H1 (cell line): ENCODE measurements around the gene RNF175. TPM values are rescaled to one million over a fixed set of nuclear protein-coding genes. Genes with fewer than 3 reads are reported as not detected.
A peak's percentile ranks its signal among the peaks of the same experiment; 100 is the strongest.

Source experiments
- CTCF ChIA-PET: fragments of 300-600 bp; sonication (Branson Sonifier 250); formaldehyde crosslinking; loops from one replicate; lab custom pipeline; 2021; ENCODE audit not compliant: partially characterized antibody; lab: Charles Lee
- POLR2A ChIA-PET: fragments of 300-600 bp; sonication (Branson Sonifier 250); formaldehyde crosslinking; loops from one replicate; lab custom pipeline; 2021; ENCODE audit warnings: inconsistent platforms; ENCODE audit not compliant: partially characterized antibody; lab: Charles Lee
- DNase-seq, 2 experiments: peaks; one replicate each; pipeline versions ENCODE4 v3.0.0 to v3.0.0-alpha.2; 2010 to 2022; ENCODE audit warnings: low spot score in 2 of 2, low read depth in 1 of 2, mixed read lengths in 1 of 2
- FAIRE-seq: peaks from 2 replicates; lab custom pipeline; 2011; peaks lifted over from hg19 to GRCh38; lab: Jason Lieb, UNC
- H2AFZ ChIP-seq: 2 replicates; pipeline ENCODE4 v1.8.1; 2012; ENCODE audit warnings: low read length, inconsistent platforms
- H2AK5ac ChIP-seq: 2 replicates; pipeline ENCODE4 v1.6.1; 2013; ENCODE audit warnings: low read depth, low read length
- H2BK120ac ChIP-seq: replicated peaks from 2 replicates; pipeline ENCODE3; 2013; ENCODE audit warnings: low read depth, low read length, inconsistent platforms
- H2BK12ac ChIP-seq: 2 replicates; pipeline ENCODE4 v1.6.1; 2013; ENCODE audit warnings: low read depth, low read length
- H2BK15ac ChIP-seq: 2 replicates; pipeline ENCODE4 v1.6.1; 2013; ENCODE audit warnings: low read length
- H2BK20ac ChIP-seq: 2 replicates; pipeline ENCODE4 v1.6.1; 2013; ENCODE audit warnings: low read length
- H2BK5ac ChIP-seq: 2 replicates; pipeline ENCODE4 v1.6.1; 2013; ENCODE audit warnings: low read depth, low read length
- H3K14ac ChIP-seq: 2 replicates; pipeline ENCODE4 v1.6.1; 2013; ENCODE audit warnings: inconsistent platforms; ENCODE audit not compliant: insufficient read length
- H3K18ac ChIP-seq: 2 replicates; pipeline ENCODE4 v1.6.1; 2013; ENCODE audit warnings: low read length; ENCODE audit errors: extremely low read depth
- H3K23ac ChIP-seq: 2 replicates; pipeline ENCODE4 v1.6.1; 2013; ENCODE audit warnings: inconsistent platforms; ENCODE audit not compliant: insufficient read length
- H3K23me2 ChIP-seq: 2 replicates; pipeline ENCODE4 v1.6.1; 2013; ENCODE audit warnings: low read depth, low read length
- H3K27ac ChIP-seq: 2 replicates; pipeline ENCODE4 v1.6.1; 2011; ENCODE audit warnings: low read depth, low read length, inconsistent platforms
- H3K27me3 ChIP-seq, 4 experiments: replicated peaks in 1 of 4; 1 replicate in 1 of 4; 2 replicates in 3 of 4; pipeline versions ENCODE4 v1.6.1 to v1.8.1; 2011 to 2013; ENCODE audit warnings: low read length in 3 of 4, mild to moderate bottlenecking in 3 of 4, inconsistent platforms in 2 of 4, mixed read lengths in 2 of 4, moderate library complexity in 1 of 4; ENCODE audit not compliant: control insufficient read depth in 3 of 4, insufficient read depth in 3 of 4; ENCODE audit errors: extremely low read depth in 1 of 4
- H3K36me3 ChIP-seq, 4 experiments: 2 replicates each; pipeline versions ENCODE4 v1.6.1 to v1.8.1; 2011 to 2013; ENCODE audit warnings: mild to moderate bottlenecking in 4 of 4, low read length in 3 of 4, moderate library complexity in 2 of 4, control low read depth in 1 of 4, inconsistent platforms in 1 of 4; ENCODE audit not compliant: insufficient read depth in 4 of 4, control insufficient read depth in 2 of 4
- H3K4ac ChIP-seq: replicated peaks from 2 replicates; pipeline ENCODE3; 2013; ENCODE audit warnings: low read length, low read depth, mixed read lengths, inconsistent platforms; ENCODE audit not compliant: insufficient read length
- H3K4me1 ChIP-seq, 4 experiments: replicated peaks in 1 of 4; 1 replicate in 1 of 4; 2 replicates in 3 of 4; pipeline versions ENCODE4 v1.6.1 to v1.8.1; 2011 to 2013; ENCODE audit warnings: low read length in 3 of 4, inconsistent platforms in 2 of 4, mixed read lengths in 1 of 4; ENCODE audit not compliant: insufficient read depth in 4 of 4, control insufficient read depth in 3 of 4
- H3K4me2 ChIP-seq, 2 experiments: 2 replicates each; pipeline versions ENCODE4 v1.6.1 to v1.8.1; 2011 to 2013; ENCODE audit warnings: low read depth in 2 of 2, low read length in 2 of 2, control low read depth in 1 of 2, inconsistent platforms in 1 of 2, mild to moderate bottlenecking in 1 of 2; ENCODE audit not compliant: insufficient read depth in 1 of 2
- H3K4me3 ChIP-seq, 4 experiments: fragments of 200-600, 300-600 bp in 1 of 4; sonication (generic), shearing (Covaris generic), sonication (Bioruptor Twin) in 1 of 4; 2 replicates each; pipeline versions ENCODE4 v1.5.1 to v1.8.1; 2011 to 2016; ENCODE audit warnings: low read length in 4 of 4, low read depth in 3 of 4, control low read depth in 2 of 4, inconsistent platforms in 2 of 4, mild to moderate bottlenecking in 2 of 4, mixed read lengths in 1 of 4, moderate library complexity in 1 of 4; ENCODE audit not compliant: insufficient read depth in 2 of 4; ENCODE audit errors: extremely low read depth in 1 of 4
- H3K56ac ChIP-seq: replicated peaks from 2 replicates; pipeline ENCODE3; 2013; ENCODE audit warnings: low read depth, mild to moderate bottlenecking, mixed read lengths, low read length, inconsistent platforms; ENCODE audit not compliant: insufficient read length
- H3K79me1 ChIP-seq: 2 replicates; pipeline ENCODE4 v1.6.1; 2013; ENCODE audit warnings: low read depth, low read length, control low read depth
- H3K79me2 ChIP-seq, 2 experiments: 2 replicates each; pipeline versions ENCODE4 v1.6.1 to v1.8.1; 2012 to 2013; ENCODE audit warnings: low read length in 2 of 2, mild to moderate bottlenecking in 2 of 2, inconsistent platforms in 1 of 2; ENCODE audit not compliant: insufficient read depth in 2 of 2, control insufficient read depth in 1 of 2
- H3K9ac ChIP-seq, 4 experiments: replicated peaks in 1 of 4; 1 replicate in 1 of 4; 2 replicates in 3 of 4; pipeline versions ENCODE4 v1.6.1 to v1.8.1; 2011 to 2013; ENCODE audit warnings: low read depth in 3 of 4, low read length in 3 of 4, control low read depth in 2 of 4, mild to moderate bottlenecking in 2 of 4, moderate library complexity in 2 of 4, inconsistent platforms in 1 of 4; ENCODE audit errors: extremely low read depth in 1 of 4
- H3K9me3 ChIP-seq, 2 experiments: 2 replicates each; pipeline versions ENCODE4 v1.6.1 to v1.8.1; 2012 to 2013; ENCODE audit warnings: mild to moderate bottlenecking in 2 of 2, moderate library complexity in 2 of 2, control low read depth in 1 of 2, inconsistent platforms in 1 of 2, low read depth in 1 of 2, low read length in 1 of 2, mixed read lengths in 1 of 2; ENCODE audit not compliant: insufficient read depth in 2 of 2
- H4K20me1 ChIP-seq, 2 experiments: replicated peaks in 1 of 2; 2 replicates each; pipeline versions ENCODE3 to v1.8.1; 2011 to 2013; ENCODE audit warnings: inconsistent platforms in 2 of 2, low read length in 2 of 2, mild to moderate bottlenecking in 1 of 2; ENCODE audit not compliant: insufficient read depth in 2 of 2, control insufficient read depth in 1 of 2
- H4K5ac ChIP-seq: 2 replicates; pipeline ENCODE4 v1.6.1; 2013; ENCODE audit warnings: low read length, low read depth, mixed read lengths, inconsistent platforms; ENCODE audit not compliant: insufficient read length
- H4K8ac ChIP-seq: 2 replicates; pipeline ENCODE4 v1.8.0; 2013; ENCODE audit warnings: mild to moderate bottlenecking, moderate library complexity, low read length, inconsistent platforms; ENCODE audit not compliant: insufficient read depth; ENCODE audit errors: extremely low read depth
- H4K91ac ChIP-seq: replicated peaks from 2 replicates; pipeline ENCODE3; 2013; ENCODE audit warnings: low read length, mixed read lengths, inconsistent platforms; ENCODE audit not compliant: insufficient read length
- ASH2L ChIP-seq: fragments of 200-600, 300-600 bp; sonication (generic); IDR thresholded peaks from one replicate; pipeline ENCODE4 v1.7.1; 2017; ENCODE audit warnings: low read length
- BACH1 ChIP-seq: IDR thresholded peaks from 2 replicates; pipeline ENCODE4 v1.6.1; 2012; ENCODE audit warnings: low read length, improper control_type of control experiment
- CBX5 ChIP-seq: fragments of 300-800, 300-1000 bp; sonication (generic); IDR thresholded peaks from 2 replicates; pipeline ENCODE4 v1.7.1; 2016; ENCODE audit warnings: antibody characterized with exemption, low read length, low read depth
- JUND ChIP-seq: IDR thresholded peaks from 2 replicates; pipeline ENCODE4 v1.6.1; 2011; ENCODE audit warnings: mild to moderate bottlenecking, improper control_type of control experiment, low read length
- KDM1A ChIP-seq: fragments of 200-600, 300-600 bp; sonication (generic); IDR thresholded peaks from 2 replicates; pipeline ENCODE4 v1.7.1; 2016; ENCODE audit warnings: mild to moderate bottlenecking, low read length, borderline replicate concordance
- NRF1 ChIP-seq: IDR thresholded peaks from 2 replicates; pipeline ENCODE4 v1.6.1; 2011; ENCODE audit warnings: mild to moderate bottlenecking, low read depth, low read length, improper control_type of control experiment
- RAD21 ChIP-seq, 2 experiments: IDR thresholded peaks in 1 of 2; conservative IDR thresholded peaks in 1 of 2; 2 replicates each; pipeline ENCODE4 v1.6.1; 2011; ENCODE audit warnings: low read depth in 2 of 2, low read length in 2 of 2, improper control_type of control experiment in 1 of 2, inconsistent platforms in 1 of 2, mild to moderate bottlenecking in 1 of 2, moderate library complexity in 1 of 2
- SP4 ChIP-seq: IDR thresholded peaks from 2 replicates; pipeline ENCODE4 v1.6.1; 2012; ENCODE audit warnings: low read length, inconsistent platforms
- SUZ12 ChIP-seq: fragments of 200-600 bp; sonication (generic); IDR thresholded peaks from 2 replicates; pipeline ENCODE4 v1.6.1; 2012; ENCODE audit warnings: mild to moderate bottlenecking, inconsistent platforms, low read length, moderate library complexity, mixed read lengths
- TAF1 ChIP-seq: IDR thresholded peaks from 2 replicates; pipeline ENCODE4 v1.6.1; 2011; ENCODE audit warnings: mild to moderate bottlenecking, low read depth, low read length
- WGBS, 2 experiments: shearing (Covaris generic) in 1 of 2; methylation state at CpG; one replicate each; pipeline versions ENCODE4 v1.1.6 to v1.1.7; 2013 to 2015; ENCODE audit warnings: low lambda C conversion rate in 2 of 2, mixed read lengths in 2 of 2, inconsistent platforms in 1 of 2, low coverage in 1 of 2, missing lambda C conversion rate in 1 of 2; ENCODE audit not compliant: insufficient replicate concordance in 2 of 2, insufficient coverage in 1 of 2, insufficient read length in 1 of 2; ENCODE audit errors: extremely low coverage in 1 of 2, missing lambda C conversion rate in 1 of 2; 5-methylcytosine and 5-hydroxymethylcytosine counted together
- polyA plus RNA-seq, 7 experiments: library from polyadenylated mRNA; depleted of rRNA in 3 of 7; stranded (reverse) in 5 of 7; unstranded in 2 of 7; fragments of >200 nt in 5 of 7; fragments of 200-250 nt in 2 of 7; gene quantifications; 1 replicate in 5 of 7; 2 replicates in 1 of 7; 4 replicates in 1 of 7; pipeline versions ENCODE4 v1.2.1 to v1.2.3, GENCODE V29; 2011 to 2013; ENCODE audit warnings: missing spikeins in 2 of 7, mixed read lengths in 2 of 7
- total RNA-seq: library from RNA; stranded (reverse); fragmentation: NEBNext Ultra II Directional; extraction: Animal tissue kit (Norgen Biotek cat#: 25700); gene quantifications from 2 replicates; pipeline ENCODE4 v1.2.1, GENCODE V29; 2021
- TF ChIP-seq, protein P1 (sequence below): IDR thresholded peaks from 2 replicates; pipeline ENCODE4 v1.6.1; 2012; ENCODE audit warnings: inconsistent platforms

RNF175 gene
- total and polyA plus RNA-seq, 2 of the 8 experiments (the other 6 are each of a cell fraction or from before 2014, with no cell fraction given), result 7.9 to 9.8 TPM

DNA sequence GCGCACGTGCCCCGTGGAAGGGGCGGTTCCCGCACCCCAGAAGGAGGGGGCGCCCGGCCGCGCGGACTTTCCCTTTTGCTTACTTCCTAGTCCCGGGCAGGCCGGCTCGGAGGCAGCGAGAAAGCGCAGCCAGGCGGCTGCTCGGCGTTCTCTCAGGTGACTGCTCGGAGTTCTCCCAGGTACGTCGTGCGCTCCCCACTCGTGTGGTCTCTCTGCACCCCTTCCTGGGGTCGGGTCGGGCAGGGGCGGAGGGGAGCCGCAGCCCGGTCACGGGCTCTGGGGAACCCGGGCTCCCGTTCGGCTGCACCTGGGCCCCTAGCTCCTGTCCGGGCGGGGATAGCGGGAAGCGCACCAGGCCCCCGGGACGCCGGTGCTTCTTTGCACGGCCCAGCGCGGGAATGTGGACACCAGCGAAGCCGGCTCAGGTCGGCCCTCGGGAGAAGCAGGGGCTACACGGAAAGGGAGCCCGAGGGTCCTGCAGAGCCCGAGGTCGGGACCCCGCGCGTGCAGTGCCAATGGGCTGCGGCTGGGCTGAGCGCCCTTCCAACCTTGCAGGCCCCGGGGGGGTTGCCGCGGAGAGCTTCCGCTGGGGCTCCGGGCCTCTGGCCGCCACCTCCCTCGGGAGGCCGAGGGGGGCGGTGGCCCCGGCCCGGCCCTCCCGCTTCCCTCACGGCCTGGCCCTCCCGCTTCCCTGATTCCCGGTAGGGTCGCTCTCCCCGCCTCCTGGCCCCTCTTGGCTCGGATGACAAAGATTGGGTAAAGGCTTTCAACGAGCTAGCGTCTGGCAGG lies 75.4 kb downstream of the RNF175 start, which contains the start of gene TLR2:
TLR2 (plus strand) TSS at position 99 of the 789 bp plus-strand sequence. CDS start 18,628 bp downstream, outside the sequence.
- H3K27me3 ChIP-seq, result peaks cover 12 to 44% (median 34%) of the 10 kb centered on the region in 4 experiments
- peak within 1 kb of the TSS; percentile 49; the same call in 1 of the 2 replicates for H2BK5ac ChIP-seq
- H3K23ac ChIP-seq, result no peak within 1 kb of the TSS
- H2BK20ac ChIP-seq, result 0 out of 2 replicates have a peak within 1 kb of the TSS, but pooled peaks have one; percentile 40
- H3K79me1 ChIP-seq, result no peaks in the 10 kb centered on the region
- no peaks in the 10 kb centered on the region for H3K79me2 ChIP-seq
- no peak within 1 kb of the TSS for H2BK12ac ChIP-seq
- H3K9me3 ChIP-seq, result peaks cover 21 to 22% of the 10 kb centered on the region in 2 experiments
- H3K4me3 ChIP-seq, result peak within 1 kb of the TSS; percentile 45 to 64 (median 56)
- H3K56ac ChIP-seq, result peak within 1 kb of the TSS; percentile 77
- H3K23me2 ChIP-seq, result peaks cover 16% of the 10 kb centered on the region
- H3K18ac ChIP-seq, result peak within 1 kb of the TSS; percentile 48
- H3K27ac ChIP-seq, result no peak within 1 kb of the TSS
- ChIA-PET POLR2A (interaction anchor here (0.6 to 1.6 kb wide), 5 partner anchors 10 to 97 kb away, joined by 3 read pairs; no protein-coding TSS in a partner anchor), CTCF (interaction anchor here (0.6 to 2.2 kb wide), 13 partner anchors 16 to 692 kb away, joined by 3 to 10 read pairs (median 3); no protein-coding TSS in a partner anchor)
- H2BK15ac ChIP-seq, result no peak within 1 kb of the TSS
- peak within 1 kb of the TSS; percentile 23; the same call in 1 of the 2 replicates for H4K8ac ChIP-seq
- FAIRE-seq (no peak), DNase-seq (peak in 1 of 2 experiments; percentile 84)
- peaks cover 0 to 4% (median 1%) of the 10 kb centered on the region in 4 experiments; a peak in 5 of 7 replicates for H3K4me1 ChIP-seq
- H4K5ac ChIP-seq, result no peak within 1 kb of the TSS
- H4K20me1 ChIP-seq, result no peaks in the 10 kb centered on the region
- no peak within 1 kb of the TSS for H4K91ac ChIP-seq
- no peak within 1 kb of the TSS for H2BK120ac ChIP-seq
- H2AK5ac ChIP-seq, result no peak within 1 kb of the TSS
- H3K4ac ChIP-seq, result no peak within 1 kb of the TSS
- no peak within 1 kb of the TSS; a peak in 1 of 7 replicates for H3K9ac ChIP-seq
- no peak within 1 kb of the TSS for H3K14ac ChIP-seq
- peaks cover 0 to 4% (median 0%) of the 10 kb centered on the region in 4 experiments; a peak in 2 of 8 replicates for H3K36me3 ChIP-seq
- WGBS, 2 experiments, result 3% methylated on average over 55 of the region's 75 CpGs; no CpG with 5 or more reads in 1 of the 2 experiments
- H3K4me2 ChIP-seq, result peak within 1 kb of the TSS; percentile 88 to 92
- H2AFZ ChIP-seq, result peak within 1 kb of the TSS; percentile 88
- TF ChIP-seq KDM1A (peak; percentile 36; the same call in 1 of the 2 replicates), BACH1 (no peak), CBX5 (no peak), SUZ12 (peak; percentile 84), JUND (no peak), NRF1 (no peak), TAF1 (peak; percentile 14; the same call in 1 of the 2 replicates), SP4 (no peak), RAD21 (IDR thresholded peaks at IDR 0.05 in 1 of 2, conservative IDR thresholded peaks at IDR 0.05 in 1 of 2; ENCODE audit: low read depth in 2 of 2, low read length in 2 of 2) (no peak), ASH2L (peak; percentile 64)
- TF ChIP-seq, protein P1, sequence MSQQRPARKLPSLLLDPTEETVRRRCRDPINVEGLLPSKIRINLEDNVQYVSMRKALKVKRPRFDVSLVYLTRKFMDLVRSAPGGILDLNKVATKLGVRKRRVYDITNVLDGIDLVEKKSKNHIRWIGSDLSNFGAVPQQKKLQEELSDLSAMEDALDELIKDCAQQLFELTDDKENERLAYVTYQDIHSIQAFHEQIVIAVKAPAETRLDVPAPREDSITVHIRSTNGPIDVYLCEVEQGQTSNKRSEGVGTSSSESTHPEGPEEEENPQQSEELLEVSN, result peak; percentile 95
